Activated CD4-positive, CD25-positive, alpha-beta regulatory T cell (primary cell): ENCODE results near the gene KCNJ16.

Source experiments
- DNase-seq, 4 experiments: peaks; one replicate each; lab custom pipeline; 2025; lab: John Stamatoyannopoulos, UW

The KCNJ16 gene

GRCh38 chr17:70128727-70129238 is 53.8 kb downstream of the KCNJ16 start:
- no peak for DNase-seq

GRCh38 chr17:70130289-70130688 is 55.3 kb downstream of the KCNJ16 start:
- DNase-seq: no peak

GRCh38 chr17:70132505-70132904 is 57.5 kb downstream of the KCNJ16 start:
- no peak for DNase-seq

- DNase-seq: no peak
These were observed 59.0 kb downstream of the KCNJ16 start for GRCh38 chr17:70134042-70134441.

GRCh38 chr17:70134777-70135176 is 59.8 kb downstream of the KCNJ16 start:
- no peak for DNase-seq

GRCh38 chr17:70136131-70136530 is 61.1 kb downstream of the KCNJ16 start:
- no peak for DNase-seq

GRCh38 chr17:70137451-70138230 is 62.6 kb downstream of the KCNJ16 start:
- DNase-seq: no peak

- no peak for DNase-seq
These were observed 63.4 kb downstream of the KCNJ16 start for GRCh38 chr17:70138291-70138865.

GRCh38 chr17:70139449-70139993 is 64.5 kb downstream of the KCNJ16 start:
- DNase-seq: no peak

- DNase-seq: no peak
These were observed 69.3 kb downstream of the KCNJ16 start for GRCh38 chr17:70144260-70144846.

- DNase-seq: no peak
These were observed 78.2 kb downstream of the KCNJ16 start for GRCh38 chr17:70153210-70153609.

GRCh38 chr17:70157151-70157550 is 82.1 kb downstream of the KCNJ16 start:
- DNase-seq: no peak

- no peak for DNase-seq
These were observed 83.2 kb downstream of the KCNJ16 start for GRCh38 chr17:70158180-70158579.

- no peak for DNase-seq
These were observed 83.6 kb downstream of the KCNJ16 start for GRCh38 chr17:70158591-70158990.

GRCh38 chr17:70159980-70160379 is 85.0 kb downstream of the KCNJ16 start:
- DNase-seq: no peak

GRCh38 chr17:70161519-70161918 is 86.5 kb downstream of the KCNJ16 start:
- no peak for DNase-seq

- no peak for DNase-seq
These were observed 90.4 kb downstream of the KCNJ16 start for GRCh38 chr17:70165383-70165782.

GRCh38 chr17:70166615-70167014 is 91.6 kb downstream of the KCNJ16 start:
- DNase-seq: no peak

- DNase-seq: no peak
These were observed 93.3 kb downstream of the KCNJ16 start for GRCh38 chr17:70168044-70168976.

- DNase-seq: peak in 1 of 4 experiments; percentile 10
These were observed 94.1 kb downstream of the KCNJ16 start, which contains the start of gene KCNJ2 for GRCh38 chr17:70168977-70169708. Gene KCNJ2 (plus strand): TSS chr17:70169532. CDS start chr17:70175040, 5,508 bp downstream.
